GM10847 (cell line): ENCODE measurements around the gene HES4.

Experiments
- POLR2A ChIP-seq: IDR thresholded peaks from 2 replicates; pipeline ENCODE4 v1.6.1; 2011; ENCODE audit not compliant: insufficient read length; ENCODE audit errors: extremely low read depth

HES4 gene

GRCh38 chr1:993379-993995 is 6.4 kb downstream of the HES4 start:
- TF ChIP-seq POLR2A, result no peak

- no peak for TF ChIP-seq POLR2A
These were observed 7.5 kb downstream of the HES4 start for GRCh38 chr1:992362-992761.

- no peak for TF ChIP-seq POLR2A
These were observed 8.0 kb downstream of the HES4 start for GRCh38 chr1:991895-992294.

- TF ChIP-seq POLR2A, result no peak
These were observed 14.8 kb downstream of the HES4 start for GRCh38 chr1:985126-985525.

GRCh38 chr1:984476-984814 is 15.5 kb downstream of the HES4 start:
- no peak for TF ChIP-seq POLR2A

- no peak for TF ChIP-seq POLR2A
These were observed 16.0 kb downstream of the HES4 start for GRCh38 chr1:983798-984475.

GRCh38 chr1:982765-983436 is 17.0 kb downstream of the HES4 start:
- no peak for TF ChIP-seq POLR2A

- TF ChIP-seq POLR2A, result no peak
These were observed 17.8 kb downstream of the HES4 start, which contains the start of gene PERM1 for GRCh38 chr1:981955-982558. Gene PERM1, minus strand, starts transcription at chr1:982093. Its CDS starts 1,064 bp downstream, at chr1:981029.

- no peak for TF ChIP-seq POLR2A
These were observed 18.4 kb downstream of the HES4 start for GRCh38 chr1:981491-981954.

- TF ChIP-seq POLR2A, result no peak
These were observed 19.1 kb downstream of the HES4 start for GRCh38 chr1:980602-981395.

- TF ChIP-seq POLR2A, result no peak
These were observed 19.7 kb downstream of the HES4 start for GRCh38 chr1:980137-980571.

GRCh38 chr1:979744-980072 is 20.2 kb downstream of the HES4 start:
- TF ChIP-seq POLR2A, result no peak

GRCh38 chr1:978835-979743 is 20.8 kb downstream of the HES4 start:
- no peak for TF ChIP-seq POLR2A
